Nephron progenitor cell (in vitro differentiated cells): ENCODE data around the gene CDKAL1.

ENCODE experiments used
- DNase-seq: peaks from one replicate; pipeline ENCODE4 v3.0.0; 2021
- H3K27ac Mint-ChIP-seq: 2 replicates; pipeline ENCODE4 v1.8.0; 2021; ENCODE audit warnings: mild to moderate bottlenecking, moderate library complexity, mixed read lengths
- H3K27me3 Mint-ChIP-seq: 2 replicates; pipeline ENCODE4 v1.8.0; 2021; ENCODE audit warnings: mild to moderate bottlenecking, low read depth, mixed read lengths; ENCODE audit not compliant: poor library complexity
- H3K36me3 Mint-ChIP-seq: 2 replicates; pipeline ENCODE4 v1.8.0; 2021; ENCODE audit warnings: low read depth, mixed read lengths
- H3K4me1 Mint-ChIP-seq: 2 replicates; pipeline ENCODE4 v1.8.0; 2021; ENCODE audit warnings: mixed read lengths
- H3K4me3 Mint-ChIP-seq: 2 replicates; pipeline ENCODE4 v1.8.0; 2021; ENCODE audit warnings: mild to moderate bottlenecking, moderate library complexity, mixed read lengths
- H3K9me3 Mint-ChIP-seq: 2 replicates; pipeline ENCODE4 v1.8.0; 2021; ENCODE audit warnings: mild to moderate bottlenecking, moderate library complexity, mixed read lengths
- CTCF ChIP-seq: fragments of 200-600 bp; sonication (generic); IDR thresholded peaks from 2 replicates; pipeline ENCODE4 v1.5.0; 2021; ENCODE audit warnings: antibody characterized with exemption

The CDKAL1 gene

GRCh38 chr6:20946022-20946421, 411.8 kb downstream of the CDKAL1 start:
- no peak for DNase-seq
- no peak overlapping the region for H3K4me3 Mint-ChIP-seq
- peaks cover 32% of the 10 kb centered on the region for H3K9me3 Mint-ChIP-seq
- peaks cover 6% of the 10 kb centered on the region for H3K4me1 Mint-ChIP-seq
- H3K27ac Mint-ChIP-seq, result no peak overlapping the region
- peaks cover 38% of the 10 kb centered on the region for H3K36me3 Mint-ChIP-seq
- no peak for TF ChIP-seq CTCF
- peaks cover 3% of the 10 kb centered on the region for H3K27me3 Mint-ChIP-seq

GRCh38 chr6:20946890-20947289, 412.6 kb downstream of the CDKAL1 start:
- H3K27ac Mint-ChIP-seq, result no peak overlapping the region
- H3K27me3 Mint-ChIP-seq, result peaks cover 3% of the 10 kb centered on the region
- no peak overlapping the region for H3K4me3 Mint-ChIP-seq
- peaks cover 6% of the 10 kb centered on the region for H3K4me1 Mint-ChIP-seq
- no peak for DNase-seq
- TF ChIP-seq CTCF, result no peak
- H3K9me3 Mint-ChIP-seq, result peaks cover 24% of the 10 kb centered on the region
- peaks cover 34% of the 10 kb centered on the region for H3K36me3 Mint-ChIP-seq

GRCh38 chr6:20947977-20948376, 413.7 kb downstream of the CDKAL1 start:
- Mint-ChIP-seq H3K36me3 (peaks cover 30% of the 10 kb centered on the region), H3K4me1 (peaks cover 11% of the 10 kb centered on the region), H3K4me3 (no peak overlapping the region), H3K27ac (no peak overlapping the region), H3K27me3 (peaks cover 3% of the 10 kb centered on the region), H3K9me3 (peaks cover 18% of the 10 kb centered on the region)
- DNase-seq, result no peak
- no peak for TF ChIP-seq CTCF

GRCh38 chr6:20948556-20948955, 414.3 kb downstream of the CDKAL1 start:
- peaks cover 12% of the 10 kb centered on the region for H3K9me3 Mint-ChIP-seq

GRCh38 chr6:20949138-20949537, 414.9 kb downstream of the CDKAL1 start:
- DNase-seq, result no peak
- H3K36me3 Mint-ChIP-seq, result peaks cover 19% of the 10 kb centered on the region
- H3K9me3 Mint-ChIP-seq, result peaks cover 6% of the 10 kb centered on the region
- peaks cover 3% of the 10 kb centered on the region for H3K27me3 Mint-ChIP-seq
- no peak overlapping the region for H3K27ac Mint-ChIP-seq
- peaks cover 20% of the 10 kb centered on the region for H3K4me1 Mint-ChIP-seq
- TF ChIP-seq CTCF, result no peak
- no peak overlapping the region for H3K4me3 Mint-ChIP-seq

More at GRCh38 chr6:20948556-20948955, 414.3 kb downstream of the CDKAL1 start:
- no peak for DNase-seq
- no peak for TF ChIP-seq CTCF
- Mint-ChIP-seq H3K4me3 (no peak overlapping the region), H3K27ac (no peak overlapping the region), H3K27me3 (peaks cover 3% of the 10 kb centered on the region), H3K4me1 (peaks cover 14% of the 10 kb centered on the region), H3K36me3 (peaks cover 24% of the 10 kb centered on the region)

- Mint-ChIP-seq H3K27me3 (peaks cover 3% of the 10 kb centered on the region), H3K36me3 (peaks cover 20% of the 10 kb centered on the region), H3K4me3 (no peak overlapping the region), H3K27ac (peak overlapping the region; percentile 35), H3K4me1 (peaks cover 37% of the 10 kb centered on the region), H3K9me3 (no peaks in the 10 kb centered on the region)
- no peak for DNase-seq
- peak; percentile 19 for TF ChIP-seq CTCF
These were observed 418.6 kb downstream of the CDKAL1 start for GRCh38 chr6:20952699-20953474.
